HG03575 (cell line): ENCODE measurements around the gene FOXP1.

Source experiments
- ATAC-seq: cut with Tn5 transposase; IDR thresholded peaks from one replicate; pipeline ENCODE4 v1.9.1; 2021; ENCODE audit not compliant: unreplicated experiment, insufficient number of reproducible peaks, low FRiP score; ENCODE audit errors: extremely low read depth

Gene FOXP1

GRCh38 chr3:71172951-71173350, 410.6 kb downstream of the FOXP1 start:
- ATAC-seq: no peak

DNA sequence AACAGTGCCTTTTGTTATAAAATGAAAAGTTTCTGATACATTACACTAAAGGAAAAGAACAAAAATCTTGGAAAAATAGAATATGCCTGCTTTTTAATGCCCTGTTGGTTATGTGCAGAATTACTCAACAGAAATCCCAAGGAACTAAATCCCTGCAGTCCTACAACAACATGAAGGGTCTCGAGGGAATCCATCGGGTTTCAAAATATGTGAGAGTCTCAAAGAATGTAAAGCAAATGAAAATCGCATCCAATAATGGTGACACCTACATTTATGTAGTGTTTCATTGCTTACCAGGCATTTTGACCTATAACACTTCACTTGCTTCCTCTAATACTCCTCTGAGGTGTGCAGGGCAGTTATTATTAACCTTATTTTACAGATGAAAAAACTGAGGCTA, 411.3 kb downstream of the FOXP1 start:
- no peak for ATAC-seq

DNA sequence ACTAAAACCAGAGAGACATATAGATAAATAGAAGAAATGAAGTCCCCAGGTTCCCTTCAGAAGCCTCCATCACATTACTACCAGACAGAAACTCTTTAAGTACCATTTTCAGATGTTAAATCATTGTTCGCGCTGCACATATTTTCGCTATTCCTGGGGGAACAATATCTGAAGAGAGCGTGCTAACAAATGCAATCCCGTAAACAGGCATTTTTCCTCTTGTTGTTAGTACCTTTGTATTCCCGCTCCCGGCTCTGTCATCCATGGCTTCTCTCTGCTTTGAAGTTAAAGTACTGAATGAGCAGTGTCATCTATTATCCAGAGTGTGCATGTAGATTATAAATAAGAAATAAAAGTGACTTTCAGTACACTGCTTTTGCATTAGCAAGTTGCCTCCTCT, 412.3 kb downstream of the FOXP1 start:
- no peak for ATAC-seq

DNA sequence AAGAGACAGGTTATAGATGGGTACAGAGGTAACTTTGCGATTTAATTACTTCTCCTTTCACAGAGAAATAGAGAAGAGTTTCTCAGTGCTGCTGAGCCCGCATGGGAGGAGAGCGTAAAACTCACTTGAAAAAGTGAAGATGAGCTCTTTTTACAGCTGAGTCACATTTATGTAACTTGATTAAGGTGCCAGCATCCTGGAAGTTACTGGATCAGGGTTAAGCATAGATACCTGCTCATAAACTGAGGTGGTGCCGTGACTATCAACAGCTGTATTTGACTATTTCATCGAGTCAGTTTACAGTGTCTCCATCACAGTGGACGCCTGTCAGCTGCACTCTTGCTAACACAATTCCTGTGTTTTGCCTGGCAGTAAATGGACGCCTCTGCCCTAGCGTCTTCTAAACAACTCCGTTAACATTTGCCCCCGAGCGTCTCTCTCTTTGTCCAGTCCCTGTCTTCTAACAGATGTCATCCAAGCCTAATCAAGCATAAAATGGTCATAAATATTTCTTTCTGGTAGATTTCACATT, 414.6 kb downstream of the FOXP1 start:
- ATAC-seq: no peak

DNA sequence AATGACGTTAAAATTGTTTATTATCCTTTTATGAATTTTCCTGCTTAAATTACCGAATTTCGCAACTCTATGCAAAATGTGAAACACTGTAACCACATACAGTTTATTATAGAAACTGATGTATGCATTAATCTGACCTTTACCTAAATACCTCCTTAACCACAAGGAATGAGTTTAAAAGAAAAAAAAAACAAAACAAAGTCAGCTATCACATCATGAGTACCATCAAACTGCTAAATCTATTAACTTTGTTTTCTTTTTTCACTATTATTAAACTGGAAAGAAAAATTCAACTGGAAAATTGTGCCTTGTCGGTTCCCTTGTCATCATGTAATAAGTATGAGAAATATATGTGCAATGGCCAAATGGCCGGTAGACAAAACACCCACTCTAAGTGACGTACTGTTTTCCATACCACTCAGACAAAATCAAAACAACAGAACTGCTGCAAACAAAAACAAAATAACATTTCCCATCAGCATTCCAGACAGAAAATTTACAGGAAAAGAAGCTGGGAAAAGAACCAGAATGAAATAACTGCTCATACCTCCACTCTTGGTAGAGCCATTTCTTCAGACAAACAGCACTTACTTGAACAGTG, 415.3 kb downstream of the FOXP1 start:
- no peak for ATAC-seq

DNA sequence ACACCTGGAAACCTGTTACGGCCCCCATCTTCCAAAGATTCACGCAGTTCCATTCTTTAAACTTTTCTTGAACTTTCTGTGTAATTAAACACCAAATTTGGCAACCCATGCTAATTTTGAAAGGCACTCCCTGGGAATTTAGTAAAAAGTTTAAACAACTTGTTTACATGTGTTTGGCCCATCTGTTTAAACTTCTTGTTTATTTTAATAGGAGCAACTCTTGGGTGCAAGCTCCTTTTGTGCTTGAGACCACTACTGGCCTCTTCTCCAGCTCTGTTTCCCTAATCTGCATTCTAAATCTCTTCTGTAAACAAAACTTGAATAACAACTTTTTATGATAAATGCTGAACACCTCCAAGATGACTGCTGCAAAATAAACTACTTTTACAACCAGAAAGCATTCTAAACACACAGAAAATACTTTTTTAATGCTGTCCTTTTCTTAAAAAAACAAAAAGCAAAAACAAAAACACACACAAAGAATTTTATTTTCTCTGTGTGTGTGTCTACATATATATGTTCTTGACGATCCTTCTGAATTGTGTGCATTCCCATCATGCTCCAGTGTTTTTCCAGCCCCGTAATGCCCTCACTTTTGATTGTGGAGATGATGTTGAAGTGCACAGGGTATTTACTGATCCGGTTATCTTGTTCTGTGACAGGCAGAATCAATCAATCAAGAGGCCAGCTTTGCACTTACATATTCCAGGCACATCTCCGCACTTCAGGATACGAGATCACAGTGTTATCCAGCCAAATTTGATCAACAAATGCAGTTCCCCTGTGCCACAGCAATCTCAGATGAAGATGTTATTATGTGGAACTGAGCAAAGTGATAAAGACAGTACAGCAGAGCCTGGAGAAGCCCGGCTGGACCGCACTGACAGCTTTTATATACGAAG, 416.9 kb downstream of the FOXP1 start:
- ATAC-seq: no peak

DNA sequence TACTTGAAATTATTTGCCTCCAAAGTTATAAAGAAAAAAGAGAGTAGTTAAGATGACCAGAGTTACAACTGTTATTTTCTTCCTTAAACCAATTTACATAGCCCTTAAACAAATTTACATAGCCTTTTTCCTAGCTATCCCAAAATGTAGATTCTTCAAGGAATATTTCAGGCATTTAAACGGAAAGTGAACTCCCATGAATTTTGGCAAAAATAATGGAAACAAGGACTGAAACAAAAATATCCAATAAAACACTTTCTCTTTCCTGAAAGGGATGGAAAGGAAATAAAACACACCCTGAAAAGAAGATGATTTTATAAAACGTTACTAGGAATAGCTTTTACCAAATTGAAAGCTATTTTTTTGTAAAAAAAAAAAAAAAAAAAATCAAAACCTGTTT, 418.6 kb downstream of the FOXP1 start:
- no peak for ATAC-seq

DNA sequence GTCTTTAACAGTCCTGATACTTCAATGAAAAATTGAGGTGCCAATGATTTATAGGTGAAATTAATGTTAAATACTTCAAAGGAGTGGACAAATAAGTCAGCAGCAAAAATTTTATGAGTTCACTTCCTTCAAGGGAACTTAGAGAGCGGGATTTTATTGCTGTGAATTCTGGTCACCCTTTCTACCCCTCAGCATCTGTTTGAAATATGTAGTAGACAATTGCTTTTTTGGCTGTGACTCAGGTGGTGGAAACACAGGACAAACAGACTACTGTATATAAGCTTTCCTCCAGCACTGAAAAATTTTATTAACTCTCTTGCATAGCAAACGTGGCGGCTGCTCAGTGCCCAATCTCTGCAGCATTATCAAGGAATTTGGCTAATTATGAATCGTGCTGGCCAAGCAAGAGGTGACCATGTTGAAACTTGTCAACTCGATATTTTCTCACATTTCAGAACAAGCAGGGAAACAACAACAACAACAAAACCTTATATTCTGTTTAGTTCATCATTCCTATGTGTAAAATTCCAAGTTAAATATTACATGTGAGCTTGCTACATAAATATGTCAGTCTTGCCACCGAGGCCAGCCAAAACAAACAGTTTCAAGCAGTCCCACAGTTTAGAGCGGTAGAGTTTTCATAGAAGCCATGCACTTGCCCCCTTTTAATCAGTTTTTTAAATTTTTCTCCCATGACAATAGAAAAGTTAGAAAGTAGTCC, 420.2 kb downstream of the FOXP1 start:
- ATAC-seq: no peak

GRCh38 chr3:71162221-71162620, 421.3 kb downstream of the FOXP1 start:
- no peak for ATAC-seq

GRCh38 chr3:71160785-71161546, 422.6 kb downstream of the FOXP1 start:
- ATAC-seq: no peak

DNA sequence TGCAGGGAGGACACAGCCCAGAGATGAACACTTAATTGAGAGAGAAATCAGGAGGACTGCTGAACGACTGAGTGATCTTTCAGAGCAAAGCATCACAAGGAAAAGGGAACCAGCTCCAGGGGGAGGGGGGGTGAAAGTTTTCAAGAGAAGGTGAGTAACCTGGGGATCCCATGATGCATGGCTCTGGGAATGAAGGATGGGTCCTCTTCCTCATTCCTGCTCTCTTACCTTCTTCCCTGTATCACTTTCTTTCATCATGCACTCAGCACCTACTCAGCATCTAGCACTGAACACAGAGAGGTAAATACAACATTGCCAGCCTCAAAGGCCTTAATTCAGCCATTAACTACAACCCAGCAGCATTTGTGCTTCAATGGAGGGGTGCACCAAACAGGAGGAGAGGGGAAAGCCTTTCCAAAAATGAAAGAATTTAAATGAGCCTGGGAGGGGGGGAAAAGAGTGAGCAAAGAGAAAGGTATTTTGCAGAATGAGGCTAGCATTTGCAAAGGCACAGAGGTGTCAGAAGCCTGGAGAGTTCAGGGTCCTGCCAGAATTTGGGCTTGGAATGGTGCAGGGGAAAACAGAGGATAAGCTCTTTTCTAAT, 427.4 kb downstream of the FOXP1 start:
- no peak for ATAC-seq

DNA sequence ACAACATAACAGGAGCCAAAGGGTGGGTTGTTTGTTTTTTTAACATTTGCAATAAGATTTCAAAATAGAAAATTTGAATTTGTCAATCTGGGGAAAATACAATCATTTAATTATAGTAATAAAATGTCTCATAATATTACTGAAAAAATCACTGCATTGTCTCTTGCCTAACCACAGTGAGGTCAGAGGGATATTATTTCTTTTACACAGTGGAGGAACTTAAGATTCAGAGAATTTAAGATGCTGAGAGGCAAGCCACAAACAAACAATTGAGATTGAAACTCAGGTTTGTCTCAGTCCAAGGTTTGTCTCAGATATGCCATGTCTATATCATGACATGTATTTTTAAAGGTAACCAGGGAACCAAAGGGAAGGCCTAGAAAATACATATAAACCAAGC, 428.7 kb downstream of the FOXP1 start:
- no peak for ATAC-seq

- no peak for ATAC-seq
Observed at GRCh38 chr3:71153713-71154112, 429.8 kb downstream of the FOXP1 start.

- no peak for ATAC-seq
Observed at GRCh38 chr3:71152892-71153265, 430.6 kb downstream of the FOXP1 start.

DNA sequence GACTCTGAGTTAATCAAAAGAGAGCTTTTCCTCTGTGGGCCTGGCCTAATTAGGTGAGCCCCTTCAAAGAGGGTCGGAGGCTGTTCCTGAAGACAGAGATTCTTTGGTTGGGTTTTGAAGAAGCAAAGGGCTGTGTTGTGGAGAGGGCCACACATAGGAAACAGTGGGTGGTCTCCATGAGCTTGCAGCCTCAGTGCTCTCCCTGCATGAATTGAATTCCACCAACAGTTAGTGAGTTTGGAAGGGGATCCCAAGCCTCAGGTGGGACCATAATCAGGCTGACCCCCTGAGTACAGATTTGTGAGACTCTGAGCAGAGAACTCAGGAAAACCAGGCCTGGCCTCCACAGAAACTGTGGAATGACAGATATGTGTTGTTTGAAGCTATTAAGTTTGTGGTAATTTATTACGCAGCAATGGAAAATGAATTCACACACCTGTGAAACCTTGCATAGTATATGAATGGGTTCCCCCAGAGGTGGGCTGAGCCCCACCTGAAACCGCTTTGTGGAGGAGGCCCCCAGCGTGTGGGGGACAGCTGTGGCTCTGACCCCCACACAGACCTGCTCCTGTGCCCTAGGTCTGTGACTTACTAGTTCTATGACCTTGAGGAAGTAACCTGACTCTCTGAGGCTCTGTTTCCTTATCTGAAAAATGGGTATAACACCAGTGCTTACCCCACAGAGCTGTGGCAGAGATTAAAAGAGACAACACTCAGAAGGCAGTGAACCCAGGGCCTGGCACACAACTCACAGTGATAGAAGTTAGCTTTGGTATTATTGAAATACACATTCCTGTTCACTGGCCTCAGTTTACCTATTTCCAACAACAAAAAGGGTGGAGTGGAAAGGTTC, 431.3 kb downstream of the FOXP1 start:
- ATAC-seq: no peak

GRCh38 chr3:71149959-71150954, 433.3 kb downstream of the FOXP1 start:
- ATAC-seq: no peak
